Activated naive CD8-positive, alpha-beta T cell treated with anti-CD3 and anti-CD28 coated beads, Interleukin-2, amount 50 U/mL, for 24 hours (primary cell): ENCODE results near the gene CALML6.
"Not testable (repeated sequence)": the region's sequence is repeated elsewhere in the genome, so short reads cannot be mapped to it uniquely, and the experiment has no call there.

ENCODE experiments used
- ATAC-seq: fragments of 150-1000 bp; cut with Tn5 transposase; one replicate; pipeline ENCODE4 v1.10.0; 2021
- DNase-seq: peaks from one replicate; pipeline ENCODE4 v3.0.0; 2021
- H3K27ac Mint-ChIP-seq: one replicate; pipeline ENCODE4 v1.8.0; 2021; ENCODE audit warnings: mild to moderate bottlenecking, mixed read lengths
- H3K27me3 Mint-ChIP-seq: one replicate; pipeline ENCODE4 v1.8.0; 2021; ENCODE audit warnings: mixed read lengths
- H3K36me3 Mint-ChIP-seq: one replicate; pipeline ENCODE4 v1.8.0; 2021; ENCODE audit warnings: low read depth, mixed read lengths
- H3K4me1 Mint-ChIP-seq: one replicate; pipeline ENCODE4 v1.8.0; 2021; ENCODE audit warnings: mixed read lengths
- H3K4me3 Mint-ChIP-seq: one replicate; pipeline ENCODE4 v1.8.0; 2021; ENCODE audit warnings: mild to moderate bottlenecking, moderate library complexity, mixed read lengths
- H3K9me3 Mint-ChIP-seq: one replicate; pipeline ENCODE4 v1.8.0; 2021; ENCODE audit warnings: mixed read lengths

CALML6 gene

DNA sequence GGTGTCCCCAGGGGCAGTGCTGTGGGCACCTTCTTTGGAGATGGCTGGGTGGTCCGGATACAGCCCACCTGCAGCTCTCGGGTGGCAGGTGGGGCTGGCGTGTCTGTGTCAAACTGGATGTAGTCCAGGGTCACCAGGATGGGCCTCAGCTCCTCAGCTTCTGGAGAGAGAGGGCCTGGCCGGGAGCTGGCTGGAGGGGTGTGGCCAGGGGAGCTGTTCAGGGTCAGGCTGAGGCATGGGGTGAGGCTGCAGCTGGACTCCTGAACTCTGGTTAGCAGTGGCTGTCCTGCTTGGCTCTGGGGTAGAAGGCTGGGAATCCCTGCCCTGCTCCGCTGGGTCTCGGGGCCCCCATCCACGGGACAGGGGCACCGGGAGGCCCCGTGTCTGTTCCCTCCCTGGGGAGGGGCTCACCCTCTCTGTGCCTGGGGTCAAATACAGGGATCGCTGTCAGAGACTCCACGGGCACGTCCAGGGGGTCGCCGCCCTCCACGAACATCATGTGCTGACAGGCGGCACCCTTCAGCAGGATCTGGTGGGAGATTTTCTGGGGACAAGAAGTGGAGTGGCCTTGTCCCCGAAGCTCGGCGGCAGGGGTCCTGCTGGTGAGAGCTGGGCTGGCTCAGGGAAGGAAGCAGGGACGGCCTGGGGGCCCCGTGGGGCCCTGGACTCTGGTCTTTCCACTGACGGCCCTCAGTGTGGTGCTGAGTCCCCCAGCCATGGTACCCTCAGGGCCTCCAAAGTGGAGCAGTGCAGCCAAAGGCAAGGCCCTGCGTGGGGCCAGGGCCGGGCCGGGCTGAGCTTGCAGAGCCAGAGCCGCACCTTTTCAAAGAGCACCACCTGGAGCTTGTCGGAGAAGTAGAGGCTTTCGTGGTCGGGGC is 8.1 kb downstream of the CALML6 start:
- DNase-seq (no peak), ATAC-seq (no peak)
- H3K27ac Mint-ChIP-seq, result no peak overlapping the region
- peaks cover 2% of the 10 kb centered on the region for H3K4me1 Mint-ChIP-seq
- no peaks in the 10 kb centered on the region for H3K9me3 Mint-ChIP-seq
- H3K4me3 Mint-ChIP-seq, result no peak overlapping the region
- no peaks in the 10 kb centered on the region for H3K27me3 Mint-ChIP-seq
- H3K36me3 Mint-ChIP-seq, result no peaks in the 10 kb centered on the region

DNA sequence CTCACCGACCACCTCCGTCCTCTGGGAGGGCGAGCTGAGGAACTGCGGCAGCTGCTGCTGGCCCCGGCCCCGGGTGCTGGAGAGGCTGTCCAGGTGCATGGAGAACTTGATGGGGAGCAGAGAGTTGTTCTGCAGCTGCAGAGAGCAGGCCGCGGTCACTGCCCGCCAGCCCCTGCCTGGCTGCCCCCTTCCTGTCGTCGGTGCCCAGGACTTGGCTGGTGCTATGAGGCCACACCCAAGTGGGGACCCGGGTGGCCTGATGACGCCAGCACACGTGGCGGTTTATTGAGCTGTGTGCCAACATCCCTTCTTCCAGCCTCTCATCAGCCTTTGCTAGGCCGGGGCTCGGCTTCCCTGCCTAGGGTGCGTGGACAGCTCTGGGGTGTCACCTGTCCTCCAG is 9.3 kb downstream of the CALML6 start:
- peaks cover 2% of the 10 kb centered on the region for H3K4me1 Mint-ChIP-seq

DNA sequence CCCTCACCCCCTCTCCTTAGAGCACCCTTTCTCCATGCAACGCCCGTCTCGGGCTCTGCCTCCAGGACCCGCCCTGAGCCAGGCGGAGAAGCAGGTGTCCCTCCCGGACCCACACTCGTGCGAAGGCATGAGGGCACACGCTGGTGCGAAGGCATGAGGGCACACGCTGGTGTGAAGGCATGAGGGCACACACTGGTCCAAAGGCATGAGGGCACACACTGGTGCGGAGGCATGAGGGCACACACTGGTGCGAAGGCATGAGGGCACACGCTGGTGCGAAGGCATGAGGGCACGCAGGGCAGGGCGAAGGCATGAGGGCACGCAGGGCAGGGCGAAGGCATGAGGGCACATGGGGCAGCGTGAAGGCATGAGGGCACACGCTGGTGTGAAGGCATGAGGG is 9.8 kb downstream of the CALML6 start:
- DNase-seq, result no peak
- Mint-ChIP-seq H3K9me3 (no peaks in the 10 kb centered on the region), H3K36me3 (no peaks in the 10 kb centered on the region), H3K27me3 (no peaks in the 10 kb centered on the region), H3K27ac (no peak overlapping the region), H3K4me1 (no peaks in the 10 kb centered on the region), H3K4me3 (no peak overlapping the region)
- no peak for ATAC-seq

More for the DNA sequence above, 9.3 kb downstream of the CALML6 start:
- H3K27ac Mint-ChIP-seq, result no peak overlapping the region
- DNase-seq (no peak), ATAC-seq (no peak)
- H3K27me3 Mint-ChIP-seq, result no peaks in the 10 kb centered on the region
- no peak overlapping the region for H3K4me3 Mint-ChIP-seq
- H3K36me3 Mint-ChIP-seq, result no peaks in the 10 kb centered on the region
- no peaks in the 10 kb centered on the region for H3K9me3 Mint-ChIP-seq

DNA sequence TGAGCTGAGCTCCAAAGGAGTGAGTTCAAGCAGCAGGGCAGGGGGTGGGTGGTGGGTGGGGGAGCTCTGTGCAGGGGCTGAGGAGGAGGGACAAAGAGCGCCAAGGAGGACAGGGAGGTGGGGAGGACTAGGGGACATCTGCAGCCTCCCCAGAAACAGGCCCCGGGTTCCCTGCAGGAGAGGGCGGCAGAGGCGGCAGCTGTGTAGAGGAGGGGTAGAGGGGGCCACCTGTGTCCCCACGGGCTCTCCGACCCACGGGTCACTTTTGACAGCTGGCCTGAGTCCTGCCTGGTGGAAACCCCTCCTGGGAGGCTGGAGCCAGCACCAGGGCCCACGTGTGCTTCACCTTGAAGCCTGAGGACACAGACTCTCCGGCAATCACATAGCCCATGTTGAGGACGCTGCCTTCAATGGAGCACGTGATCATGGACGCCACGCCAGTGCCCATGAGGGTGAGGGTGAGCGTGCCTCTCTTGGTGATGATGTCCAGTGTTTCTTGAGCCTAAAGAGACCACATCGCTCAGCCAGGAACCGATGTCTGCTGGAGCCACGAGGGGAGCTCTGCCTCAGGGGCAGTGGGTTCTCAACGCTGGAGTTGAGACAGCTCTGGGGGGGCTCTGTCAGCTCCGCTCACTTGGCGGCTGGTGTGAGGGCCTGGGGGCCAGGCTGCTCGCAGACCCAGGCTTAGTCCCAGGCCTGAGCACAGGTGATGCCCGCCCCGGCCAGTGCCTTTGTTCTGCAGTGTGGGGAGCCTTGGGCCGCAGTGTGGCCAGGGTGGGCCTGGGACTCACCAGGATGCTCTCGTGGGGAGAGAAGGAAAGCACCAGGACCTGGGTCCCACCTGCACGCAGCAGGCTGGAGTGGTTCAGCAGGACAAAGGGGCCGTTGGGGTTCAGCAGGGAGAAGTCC is 10.6 kb downstream of the CALML6 start:
- no peak for ATAC-seq
- Mint-ChIP-seq H3K9me3 (no peaks in the 10 kb centered on the region), H3K36me3 (no peaks in the 10 kb centered on the region), H3K27ac (no peak overlapping the region), H3K4me3 (no peak overlapping the region), H3K4me1 (no peaks in the 10 kb centered on the region), H3K27me3 (no peaks in the 10 kb centered on the region)
- DNase-seq, result no peak

DNA sequence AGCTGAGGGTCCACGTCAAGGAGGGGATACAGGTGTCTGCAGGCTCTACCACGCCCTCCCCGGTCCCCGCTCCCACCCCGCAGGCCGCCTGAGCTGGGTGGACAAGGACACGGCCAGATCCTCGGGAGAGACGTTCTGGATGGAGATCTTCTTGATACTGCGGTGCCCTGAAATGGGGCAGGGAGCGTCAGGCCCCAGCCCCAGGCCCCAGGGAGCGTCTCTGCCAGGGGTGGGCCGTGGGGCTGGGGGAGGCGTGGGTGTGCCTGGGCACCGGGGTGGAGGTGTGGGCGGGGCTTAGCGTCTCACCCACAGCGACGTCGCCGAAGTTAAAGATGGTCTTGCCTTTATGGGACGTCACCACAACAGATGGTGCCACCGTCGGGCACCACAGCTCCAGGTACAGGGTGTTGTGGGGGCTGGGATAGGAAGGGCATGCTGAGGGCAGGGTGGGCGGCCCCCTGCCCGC is 11.3 kb downstream of the CALML6 start:
- Mint-ChIP-seq H3K9me3 (no peaks in the 10 kb centered on the region), H3K4me3 (no peak overlapping the region), H3K27ac (no peak overlapping the region), H3K27me3 (no peaks in the 10 kb centered on the region), H3K36me3 (no peaks in the 10 kb centered on the region), H3K4me1 (no peaks in the 10 kb centered on the region)
- DNase-seq (no peak), ATAC-seq (no peak)

DNA sequence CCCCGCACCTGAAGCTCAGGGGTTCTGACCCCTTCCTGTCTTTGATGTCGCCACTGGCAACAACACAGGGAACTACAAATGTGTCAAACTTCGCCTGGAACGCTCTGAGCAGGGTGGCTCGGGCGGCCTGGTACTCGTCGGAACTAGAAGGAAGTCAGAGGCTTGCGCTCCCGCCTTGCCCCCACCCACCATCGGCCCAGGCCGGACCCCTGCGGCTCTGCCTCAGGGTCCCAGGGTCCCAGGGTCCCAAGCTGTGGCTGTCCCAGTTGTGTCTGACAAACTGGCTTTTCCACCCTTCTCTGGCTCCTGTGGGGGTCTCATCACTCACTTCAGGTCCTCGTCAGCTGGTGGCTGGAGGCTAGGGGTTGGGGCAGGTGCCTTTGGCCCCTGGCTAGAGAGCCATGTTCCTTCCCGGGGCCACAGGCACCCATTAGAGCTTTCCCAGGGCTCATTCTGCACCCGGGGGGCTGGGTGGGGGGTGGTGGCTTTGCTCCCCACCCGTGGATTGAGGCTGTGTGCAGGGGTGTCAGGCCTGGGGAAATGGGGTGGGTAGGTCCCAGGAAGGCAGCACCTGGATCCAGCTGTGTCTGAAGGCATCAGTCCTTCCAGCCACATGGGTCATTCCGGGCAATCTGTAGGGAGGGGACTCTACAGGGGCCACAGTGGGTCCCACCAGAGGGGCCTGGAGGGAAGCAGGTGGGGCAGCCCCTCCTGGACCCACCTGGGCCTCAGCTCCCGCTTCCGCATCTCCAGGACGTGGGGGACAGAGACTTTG is 12.0 kb downstream of the CALML6 start:
- no peaks in the 10 kb centered on the region for H3K4me1 Mint-ChIP-seq
- no peak overlapping the region for H3K27ac Mint-ChIP-seq
- H3K4me3 Mint-ChIP-seq, result no peak overlapping the region
- no peaks in the 10 kb centered on the region for H3K36me3 Mint-ChIP-seq
- ATAC-seq (no peak), DNase-seq (no peak)
- no peaks in the 10 kb centered on the region for H3K27me3 Mint-ChIP-seq
- no peaks in the 10 kb centered on the region for H3K9me3 Mint-ChIP-seq

GRCh38 chr1:1927751-1928150 is 12.7 kb downstream of the CALML6 start:
- ATAC-seq, result no peak
- Mint-ChIP-seq H3K27ac (no peak overlapping the region), H3K4me1 (no peaks in the 10 kb centered on the region), H3K9me3 (no peaks in the 10 kb centered on the region), H3K4me3 (no peak overlapping the region), H3K27me3 (no peaks in the 10 kb centered on the region), H3K36me3 (no peaks in the 10 kb centered on the region)
- DNase-seq, result no peak

GRCh38 chr1:1928231-1929101 is 13.4 kb downstream of the CALML6 start:
- no peaks in the 10 kb centered on the region for H3K27me3 Mint-ChIP-seq

GRCh38 chr1:1929102-1929638 is 14.1 kb downstream of the CALML6 start:
- DNase-seq, result no peak
- no peak for ATAC-seq
- Mint-ChIP-seq H3K36me3 (peaks cover 3% of the 10 kb centered on the region), H3K27me3 (no peaks in the 10 kb centered on the region), H3K4me1 (no peaks in the 10 kb centered on the region), H3K27ac (no peak overlapping the region), H3K9me3 (peaks cover 4% of the 10 kb centered on the region), H3K4me3 (no peak overlapping the region)

More at GRCh38 chr1:1928231-1929101, 13.4 kb downstream of the CALML6 start:
- H3K4me3 Mint-ChIP-seq, result no peak overlapping the region
- H3K4me1 Mint-ChIP-seq, result no peaks in the 10 kb centered on the region
- ATAC-seq (no peak), DNase-seq (no peak)
- H3K27ac Mint-ChIP-seq, result no peak overlapping the region
- H3K9me3 Mint-ChIP-seq, result no peaks in the 10 kb centered on the region
- H3K36me3 Mint-ChIP-seq, result no peaks in the 10 kb centered on the region

DNA sequence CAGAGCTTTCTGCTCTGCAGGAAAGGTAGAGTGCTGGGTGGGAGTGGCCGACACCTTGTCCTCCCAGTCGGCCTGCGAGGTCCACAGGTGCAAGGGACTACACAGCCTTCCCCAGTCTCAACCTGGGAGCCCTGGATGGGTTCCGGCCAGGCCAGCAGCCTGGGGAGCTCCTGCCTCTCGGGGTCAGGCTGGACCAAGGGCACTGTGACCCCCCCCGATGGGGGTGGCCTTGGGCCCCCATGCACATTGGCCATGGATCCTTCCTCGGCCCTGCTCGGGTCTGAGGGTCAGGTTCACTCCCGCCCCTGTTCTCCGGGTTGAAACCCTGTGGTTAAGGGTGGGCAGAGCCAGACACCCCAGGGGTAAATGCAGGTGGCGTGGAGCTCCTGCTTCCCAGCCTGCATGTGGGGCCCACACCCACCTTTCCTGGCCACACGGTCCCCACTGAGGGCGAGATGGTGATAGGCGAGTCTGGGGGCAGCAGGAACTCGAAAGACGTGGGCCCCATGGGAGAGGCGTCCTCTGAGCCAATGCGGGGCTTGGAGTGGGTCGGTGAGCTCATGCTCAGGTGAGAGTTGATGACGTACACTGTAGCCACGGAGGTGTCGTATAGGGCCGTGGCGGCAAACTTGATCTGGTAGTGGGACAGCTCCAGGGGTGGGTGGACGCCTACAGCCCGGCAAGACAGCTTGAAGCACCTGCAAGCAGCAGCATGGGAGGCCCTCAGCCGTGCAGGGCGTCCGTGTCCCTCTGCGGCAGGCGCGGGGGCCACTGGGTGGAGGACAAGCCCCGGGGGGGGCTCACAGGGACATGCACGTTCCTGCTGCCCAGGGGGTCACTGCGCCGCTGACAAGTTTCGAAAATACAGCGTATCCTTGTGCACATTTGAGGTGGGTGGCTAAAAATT is 14.8 kb downstream of the CALML6 start:
- no peak for ATAC-seq
- H3K4me3 Mint-ChIP-seq, result no peak overlapping the region
- DNase-seq, result no peak
- peaks cover 7% of the 10 kb centered on the region for H3K9me3 Mint-ChIP-seq
- no peaks in the 10 kb centered on the region for H3K27me3 Mint-ChIP-seq
- H3K36me3 Mint-ChIP-seq, result peaks cover 4% of the 10 kb centered on the region
- no peaks in the 10 kb centered on the region for H3K4me1 Mint-ChIP-seq
- no peak overlapping the region for H3K27ac Mint-ChIP-seq

DNA sequence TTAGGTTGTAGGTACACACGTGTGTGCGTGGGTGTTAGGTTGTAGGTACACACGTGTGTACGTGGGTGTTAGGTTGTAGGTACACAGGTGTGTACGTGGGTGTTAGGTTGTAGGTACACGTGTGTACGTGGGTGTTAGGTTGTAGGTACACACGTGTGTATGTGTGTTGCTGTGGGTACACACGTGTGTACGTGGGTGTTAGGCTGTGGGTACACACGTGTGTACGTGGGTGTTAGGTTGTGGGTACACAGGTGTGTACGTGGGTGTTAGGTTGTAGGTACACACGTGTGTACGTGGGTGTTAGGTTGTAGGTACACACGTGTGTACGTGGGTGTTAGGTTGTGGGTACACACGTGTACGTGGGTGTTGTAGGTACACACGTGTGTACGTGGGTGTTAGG is 19.8 kb downstream of the CALML6 start:
- ATAC-seq, H3K36me3 Mint-ChIP-seq, H3K4me1 Mint-ChIP-seq, H3K4me3 Mint-ChIP-seq, H3K27me3 Mint-ChIP-seq, H3K27ac Mint-ChIP-seq, H3K9me3 Mint-ChIP-seq, DNase-seq: not testable (repeated sequence)

DNA sequence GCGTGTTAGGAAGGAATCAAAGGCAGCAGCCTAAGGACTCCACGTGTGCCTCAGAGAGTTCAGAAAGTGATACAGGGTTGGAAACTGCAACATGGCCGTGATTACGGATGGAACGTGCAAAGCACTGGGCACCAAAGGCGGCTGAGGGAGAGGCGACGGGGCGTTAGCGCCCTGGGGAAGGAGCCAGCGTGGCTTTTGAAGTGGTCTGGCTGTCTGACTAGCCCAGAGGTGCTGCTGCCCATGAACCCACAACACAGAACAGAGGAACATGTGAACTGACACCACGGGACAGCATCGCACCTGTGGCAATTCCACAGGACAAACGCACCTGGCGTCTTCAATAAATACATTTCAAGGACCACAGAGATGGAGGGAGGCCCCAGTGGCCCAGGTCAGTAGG is 22.0 kb downstream of the CALML6 start:
- Mint-ChIP-seq H3K27ac (no peak overlapping the region), H3K27me3 (peaks cover 4% of the 10 kb centered on the region), H3K4me3 (no peak overlapping the region), H3K9me3 (peaks cover 7% of the 10 kb centered on the region), H3K4me1 (no peaks in the 10 kb centered on the region), H3K36me3 (peaks cover 4% of the 10 kb centered on the region)
- DNase-seq (no peak), ATAC-seq (no peak)
